HepG2 (cell line): ENCODE data around the gene PSMD10. TPM values are rescaled to one million over a fixed set of nuclear protein-coding genes. Genes with fewer than 3 reads are reported as not detected.

Experiments used
- FOXC1 ChIP-seq: sonication (generic); formaldehyde crosslinking; IDR thresholded peaks from 2 replicates; pipeline ENCODE4 v1.8.0; 2022; ENCODE audit warnings: mild to moderate bottlenecking, missing genetic modification reagents, borderline replicate concordance
- FOXP1 ChIP-seq, 2 experiments: fragments of 450-650 bp in 1 of 2; IDR thresholded peaks; 2 replicates each; pipeline ENCODE4 v1.6.1; 2017 to 2018; ENCODE audit warnings: antibody characterized with exemption in 1 of 2
- FUBP1 ChIP-seq: sonication (generic); formaldehyde crosslinking; IDR thresholded peaks from 2 replicates; pipeline ENCODE4 v1.5.1; 2020; ENCODE audit warnings: missing genetic modification reagents, mild to moderate bottlenecking, borderline replicate concordance
- GTF3A ChIP-seq: sonication (generic); formaldehyde crosslinking; conservative IDR thresholded peaks from 2 replicates; pipeline ENCODE4 v1.4.0; 2020; ENCODE audit warnings: mild to moderate bottlenecking, missing genetic modification reagents
- THYN1 ChIP-seq: sonication (generic); formaldehyde crosslinking; IDR thresholded peaks from 2 replicates; pipeline ENCODE4 v1.8.1; 2023; ENCODE audit warnings: low read depth, mild to moderate bottlenecking, moderate library complexity, missing genetic modification reagents, borderline replicate concordance
- XRCC5 ChIP-seq: fragments of 200-400 bp; formaldehyde crosslinking; optimal IDR thresholded peaks from 2 replicates; pipeline ENCODE3; 2017; ENCODE audit warnings: mild to moderate bottlenecking, low read length
- ZFY ChIP-seq: sonication (generic); formaldehyde crosslinking; IDR thresholded peaks from 2 replicates; pipeline ENCODE4 v1.4.0; 2020; ENCODE audit warnings: missing genetic modification reagents
- ZIK1 ChIP-seq: sonication (generic); formaldehyde crosslinking; IDR thresholded peaks from 2 replicates; pipeline ENCODE4 v1.5.0; 2020; ENCODE audit warnings: mild to moderate bottlenecking, low read depth, missing genetic modification reagents, borderline replicate concordance
- ZMYM4 ChIP-seq: sonication (generic); formaldehyde crosslinking; IDR thresholded peaks from 2 replicates; pipeline ENCODE4 v1.8.1; 2023; ENCODE audit warnings: mild to moderate bottlenecking, missing genetic modification reagents
- ZNF530 ChIP-seq: sonication (generic); formaldehyde crosslinking; IDR thresholded peaks from 2 replicates; pipeline ENCODE4 v1.5.0; 2020; ENCODE audit warnings: low read depth, mild to moderate bottlenecking, missing genetic modification reagents
- ZNF720 ChIP-seq: sonication (generic); formaldehyde crosslinking; IDR thresholded peaks from 2 replicates; pipeline ENCODE4 v1.4.0; 2020; ENCODE audit warnings: missing genetic modification reagents
- ZNF883 ChIP-seq: sonication (generic); formaldehyde crosslinking; IDR thresholded peaks from 2 replicates; pipeline ENCODE4 v1.5.1; 2020; ENCODE audit warnings: mild to moderate bottlenecking, missing genetic modification reagents; ENCODE audit errors: not compliant biosample characterization
- ZSCAN21 ChIP-seq: sonication (generic); formaldehyde crosslinking; IDR thresholded peaks from 2 replicates; pipeline ENCODE4 v1.8.0; 2022; ENCODE audit warnings: mild to moderate bottlenecking, missing genetic modification reagents, moderate library complexity, borderline replicate concordance
- ZSCAN29 ChIP-seq: sonication (generic); formaldehyde crosslinking; conservative IDR thresholded peaks from 2 replicates; pipeline ENCODE4 v1.4.0; 2020; ENCODE audit warnings: mild to moderate bottlenecking, missing genetic modification reagents
- polyA plus RNA-seq, 8 experiments: library from polyadenylated mRNA; depleted of rRNA in 3 of 8; stranded (reverse) in 7 of 8; unstranded in 1 of 8; fragments of >200 nt; fragmentation: Illumina TruSeq in 4 of 8; extraction: Trizol in 4 of 8; gene quantifications; 2 replicates each; pipeline versions ENCODE4 v1.2.1 to v1.2.3, GENCODE V29; 2011 to 2016; ENCODE audit warnings: low read depth in 4 of 8, missing spikeins in 1 of 8, mixed read lengths in 1 of 8; ENCODE audit not compliant: insufficient read depth in 1 of 8
- total RNA-seq, 5 experiments: library from RNA; depleted of rRNA; stranded (reverse); fragments of >200 nt; fragmentation: Illumina TruSeq; extraction: Trizol; gene quantifications; 2 replicates each; pipeline ENCODE4 v1.2.3, GENCODE V29; 2016; ENCODE audit warnings: low read depth in 1 of 5
- TF ChIP-seq, protein P1 (sequence below): sonication (generic); formaldehyde crosslinking; IDR thresholded peaks from 2 replicates; pipeline ENCODE4 v1.5.0; 2020; ENCODE audit warnings: mild to moderate bottlenecking, missing genetic modification reagents, borderline replicate concordance
- TF ChIP-seq, protein P2 (sequence below), 2 experiments: sonication (generic) in 1 of 2; formaldehyde crosslinking in 1 of 2; IDR thresholded peaks; 2 replicates each; pipeline versions ENCODE4 v1.4.0 to v1.6.1; 2018 to 2020; ENCODE audit warnings: missing genetic modification reagents in 2 of 2, borderline replicate concordance in 1 of 2, low read depth in 1 of 2, mild to moderate bottlenecking in 1 of 2, missing biosample characterization in 1 of 2
- TF ChIP-seq, protein P3 (sequence below): IDR thresholded peaks from 2 replicates; pipeline ENCODE4 v1.6.1; 2012; ENCODE audit warnings: low read length, improper control_type of control experiment

The PSMD10 gene
- total and polyA plus RNA-seq, 2 of the 13 experiments (the other 11 are each of a cell fraction or from before 2014, with no cell fraction given): 56.4 to 65.3 TPM

DNA sequence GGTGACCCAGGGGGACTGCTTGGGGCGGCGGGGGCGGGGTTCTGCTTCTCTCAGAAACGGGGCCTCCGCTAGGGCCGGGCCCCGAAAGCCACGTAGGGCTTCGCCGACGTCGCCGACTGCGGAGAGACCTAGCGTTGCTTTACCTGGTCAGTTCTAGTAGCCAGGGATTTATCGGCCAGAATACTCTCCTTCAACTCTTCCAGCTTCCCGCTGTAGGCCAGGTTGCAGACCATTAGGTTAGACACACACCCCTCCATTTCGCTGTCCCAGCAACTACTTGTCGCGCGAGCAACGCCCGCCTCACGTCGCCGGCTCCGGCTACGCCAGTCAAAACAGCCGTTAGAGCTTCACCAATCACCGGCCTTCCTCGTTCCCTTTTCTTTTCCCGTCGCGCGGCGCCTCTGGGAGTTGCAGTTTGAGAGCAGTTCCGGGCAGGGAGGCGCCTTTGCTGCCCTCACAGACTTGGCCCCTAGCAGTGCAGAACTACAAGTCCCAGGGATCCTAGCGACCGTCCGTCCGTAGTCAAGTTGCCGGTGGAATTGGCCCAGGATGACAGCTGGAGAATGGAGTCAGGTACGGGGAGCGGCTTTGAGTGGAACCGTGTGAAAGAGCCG, at the start of gene PSMD10, which contains the start of gene ATG4A (continued):
- TF ChIP-seq, protein P1, sequence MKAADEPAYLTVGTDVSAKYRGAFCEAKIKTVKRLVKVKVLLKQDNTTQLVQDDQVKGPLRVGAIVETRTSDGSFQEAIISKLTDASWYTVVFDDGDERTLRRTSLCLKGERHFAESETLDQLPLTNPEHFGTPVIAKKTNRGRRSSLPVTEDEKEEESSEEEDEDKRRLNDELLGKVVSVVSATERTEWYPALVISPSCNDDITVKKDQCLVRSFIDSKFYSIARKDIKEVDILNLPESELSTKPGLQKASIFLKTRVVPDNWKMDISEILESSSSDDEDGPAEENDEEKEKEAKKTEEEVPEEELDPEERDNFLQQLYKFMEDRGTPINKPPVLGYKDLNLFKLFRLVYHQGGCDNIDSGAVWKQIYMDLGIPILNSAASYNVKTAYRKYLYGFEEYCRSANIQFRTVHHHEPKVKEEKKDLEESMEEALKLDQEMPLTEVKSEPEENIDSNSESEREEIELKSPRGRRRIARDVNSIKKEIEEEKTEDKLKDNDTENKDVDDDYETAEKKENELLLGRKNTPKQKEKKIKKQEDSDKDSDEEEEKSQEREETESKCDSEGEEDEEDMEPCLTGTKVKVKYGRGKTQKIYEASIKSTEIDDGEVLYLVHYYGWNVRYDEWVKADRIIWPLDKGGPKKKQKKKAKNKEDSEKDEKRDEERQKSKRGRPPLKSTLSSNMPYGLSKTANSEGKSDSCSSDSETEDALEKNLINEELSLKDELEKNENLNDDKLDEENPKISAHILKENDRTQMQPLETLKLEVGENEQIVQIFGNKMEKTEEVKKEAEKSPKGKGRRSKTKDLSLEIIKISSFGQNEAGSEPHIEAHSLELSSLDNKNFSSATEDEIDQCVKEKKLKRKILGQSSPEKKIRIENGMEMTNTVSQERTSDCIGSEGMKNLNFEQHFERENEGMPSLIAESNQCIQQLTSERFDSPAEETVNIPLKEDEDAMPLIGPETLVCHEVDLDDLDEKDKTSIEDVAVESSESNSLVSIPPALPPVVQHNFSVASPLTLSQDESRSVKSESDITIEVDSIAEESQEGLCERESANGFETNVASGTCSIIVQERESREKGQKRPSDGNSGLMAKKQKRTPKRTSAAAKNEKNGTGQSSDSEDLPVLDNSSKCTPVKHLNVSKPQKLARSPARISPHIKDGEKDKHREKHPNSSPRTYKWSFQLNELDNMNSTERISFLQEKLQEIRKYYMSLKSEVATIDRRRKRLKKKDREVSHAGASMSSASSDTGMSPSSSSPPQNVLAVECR: peak; percentile 76
- TF ChIP-seq, protein P2, sequence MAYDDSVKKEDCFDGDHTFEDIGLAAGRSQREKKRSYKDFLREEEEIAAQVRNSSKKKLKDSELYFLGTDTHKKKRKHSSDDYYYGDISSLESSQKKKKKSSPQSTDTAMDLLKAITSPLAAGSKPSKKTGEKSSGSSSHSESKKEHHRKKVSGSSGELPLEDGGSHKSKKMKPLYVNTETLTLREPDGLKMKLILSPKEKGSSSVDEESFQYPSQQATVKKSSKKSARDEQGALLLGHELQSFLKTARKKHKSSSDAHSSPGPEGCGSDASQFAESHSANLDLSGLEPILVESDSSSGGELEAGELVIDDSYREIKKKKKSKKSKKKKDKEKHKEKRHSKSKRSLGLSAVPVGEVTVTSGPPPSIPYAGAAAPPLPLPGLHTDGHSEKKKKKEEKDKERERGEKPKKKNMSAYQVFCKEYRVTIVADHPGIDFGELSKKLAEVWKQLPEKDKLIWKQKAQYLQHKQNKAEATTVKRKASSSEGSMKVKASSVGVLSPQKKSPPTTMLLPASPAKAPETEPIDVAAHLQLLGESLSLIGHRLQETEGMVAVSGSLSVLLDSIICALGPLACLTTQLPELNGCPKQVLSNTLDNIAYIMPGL (CRISPR knock-in tag; IDR thresholded peaks at IDR 0.05; ENCODE audit: borderline replicate concordance in 1 of 2, low read depth in 1 of 2): peak in 1 of 2 experiments; percentile 31; a peak in 1 of 4 replicates
- TF ChIP-seq XRCC5 (no peak), ZFY (peak; percentile 91), FUBP1 (no peak), ZNF720 (CRISPR knock-in tag) (no peak), ZSCAN21 (CRISPR knock-in tag) (no peak), ZSCAN29 (no peak), ZNF530 (no peak), FOXC1 (CRISPR knock-in tag) (0 out of 2 replicates have a peak, but pooled peaks have one; percentile 15), GTF3A (CRISPR knock-in tag) (no peak), ZIK1 (CRISPR knock-in tag) (no peak), THYN1 (CRISPR knock-in tag) (no peak), ZNF883 (CRISPR knock-in tag) (no peak), ZMYM4 (CRISPR knock-in tag) (peak; percentile 55), FOXP1 (IDR thresholded peaks at IDR 0.05) (no peak), FOXP1 (CRISPR knock-in tag; IDR thresholded peaks at IDR 0.05) (no peak)
- TF ChIP-seq, protein P3, sequence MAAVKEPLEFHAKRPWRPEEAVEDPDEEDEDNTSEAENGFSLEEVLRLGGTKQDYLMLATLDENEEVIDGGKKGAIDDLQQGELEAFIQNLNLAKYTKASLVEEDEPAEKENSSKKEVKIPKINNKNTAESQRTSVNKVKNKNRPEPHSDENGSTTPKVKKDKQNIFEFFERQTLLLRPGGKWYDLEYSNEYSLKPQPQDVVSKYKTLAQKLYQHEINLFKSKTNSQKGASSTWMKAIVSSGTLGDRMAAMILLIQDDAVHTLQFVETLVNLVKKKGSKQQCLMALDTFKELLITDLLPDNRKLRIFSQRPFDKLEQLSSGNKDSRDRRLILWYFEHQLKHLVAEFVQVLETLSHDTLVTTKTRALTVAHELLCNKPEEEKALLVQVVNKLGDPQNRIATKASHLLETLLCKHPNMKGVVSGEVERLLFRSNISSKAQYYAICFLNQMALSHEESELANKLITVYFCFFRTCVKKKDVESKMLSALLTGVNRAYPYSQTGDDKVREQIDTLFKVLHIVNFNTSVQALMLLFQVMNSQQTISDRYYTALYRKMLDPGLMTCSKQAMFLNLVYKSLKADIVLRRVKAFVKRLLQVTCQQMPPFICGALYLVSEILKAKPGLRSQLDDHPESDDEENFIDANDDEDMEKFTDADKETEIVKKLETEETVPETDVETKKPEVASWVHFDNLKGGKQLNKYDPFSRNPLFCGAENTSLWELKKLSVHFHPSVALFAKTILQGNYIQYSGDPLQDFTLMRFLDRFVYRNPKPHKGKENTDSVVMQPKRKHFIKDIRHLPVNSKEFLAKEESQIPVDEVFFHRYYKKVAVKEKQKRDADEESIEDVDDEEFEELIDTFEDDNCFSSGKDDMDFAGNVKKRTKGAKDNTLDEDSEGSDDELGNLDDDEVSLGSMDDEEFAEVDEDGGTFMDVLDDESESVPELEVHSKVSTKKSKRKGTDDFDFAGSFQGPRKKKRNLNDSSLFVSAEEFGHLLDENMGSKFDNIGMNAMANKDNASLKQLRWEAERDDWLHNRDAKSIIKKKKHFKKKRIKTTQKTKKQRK: no peak
